ENCODE data around the gene PCBP3.
"Not testable (repeated sequence)": the region's sequence is repeated elsewhere in the genome, so short reads cannot be mapped to it uniquely, and the experiment has no call there.

PCBP3 gene

DNA sequence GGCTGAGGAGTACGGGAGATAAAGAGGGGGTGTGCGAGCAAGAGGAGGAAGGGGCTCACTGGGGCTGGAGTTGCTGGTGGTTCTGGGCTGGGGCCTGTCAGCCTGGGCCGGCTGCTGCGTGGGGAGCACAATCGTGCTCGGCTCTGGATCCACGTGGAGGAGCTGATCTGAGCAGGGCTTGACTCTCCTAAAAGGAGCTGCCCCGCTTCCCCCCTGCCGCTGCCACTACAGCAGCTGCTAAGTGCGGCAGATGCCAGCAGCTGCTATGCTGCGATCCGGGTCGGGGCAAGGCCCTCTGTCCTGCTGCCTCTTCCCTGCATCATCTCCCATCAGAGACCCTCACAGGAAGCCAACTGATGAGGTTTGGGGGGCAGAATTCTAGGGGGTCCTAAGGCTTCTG is 165.9 kb downstream of the PCBP3 start:
- Histone ChIP-seq H3K4me3 (replicated peaks; ENCODE audit: insufficient read depth, low read length) (no peak overlapping the region), H3K27ac (replicated peaks) (no peak overlapping the region), H3K27me3 (ENCODE audit: insufficient read depth, poor library complexity, severe bottlenecking) (no peaks in the 10 kb centered on the region)
- no peak for DNase-seq (ENCODE audit: low read depth in 1 of 2, low spot score in 1 of 2)
- no peak for TF ChIP-seq SPI1 (IDR thresholded peaks at IDR 0.05; ENCODE audit: borderline replicate concordance, low read depth)

DNA sequence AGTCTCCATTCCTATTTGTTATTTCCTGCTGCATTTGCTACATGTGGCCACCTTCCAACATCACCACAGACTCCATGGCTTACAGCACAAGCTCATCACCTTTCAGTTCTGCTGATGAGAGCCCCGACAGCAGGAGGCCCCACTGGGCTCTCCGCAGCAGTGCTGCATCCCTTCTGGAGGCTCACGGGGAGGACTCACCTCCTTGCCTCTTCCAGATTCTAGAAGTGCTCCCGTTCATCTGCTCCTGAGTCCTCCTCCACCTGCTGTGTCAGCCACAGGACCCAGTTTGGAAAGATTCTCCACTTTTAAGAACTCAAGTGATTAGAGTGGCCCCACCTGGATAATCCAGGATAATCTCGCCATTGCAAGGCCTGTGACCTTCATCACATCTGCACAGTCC is 167.6 kb downstream of the PCBP3 start:
- Histone ChIP-seq H3K4me3 (replicated peaks; ENCODE audit: insufficient read depth, low read length) (no peak overlapping the region), H3K27ac (replicated peaks) (no peak overlapping the region), H3K27me3 (ENCODE audit: insufficient read depth, poor library complexity, severe bottlenecking) (no peaks in the 10 kb centered on the region)
- TF ChIP-seq, protein P1, sequence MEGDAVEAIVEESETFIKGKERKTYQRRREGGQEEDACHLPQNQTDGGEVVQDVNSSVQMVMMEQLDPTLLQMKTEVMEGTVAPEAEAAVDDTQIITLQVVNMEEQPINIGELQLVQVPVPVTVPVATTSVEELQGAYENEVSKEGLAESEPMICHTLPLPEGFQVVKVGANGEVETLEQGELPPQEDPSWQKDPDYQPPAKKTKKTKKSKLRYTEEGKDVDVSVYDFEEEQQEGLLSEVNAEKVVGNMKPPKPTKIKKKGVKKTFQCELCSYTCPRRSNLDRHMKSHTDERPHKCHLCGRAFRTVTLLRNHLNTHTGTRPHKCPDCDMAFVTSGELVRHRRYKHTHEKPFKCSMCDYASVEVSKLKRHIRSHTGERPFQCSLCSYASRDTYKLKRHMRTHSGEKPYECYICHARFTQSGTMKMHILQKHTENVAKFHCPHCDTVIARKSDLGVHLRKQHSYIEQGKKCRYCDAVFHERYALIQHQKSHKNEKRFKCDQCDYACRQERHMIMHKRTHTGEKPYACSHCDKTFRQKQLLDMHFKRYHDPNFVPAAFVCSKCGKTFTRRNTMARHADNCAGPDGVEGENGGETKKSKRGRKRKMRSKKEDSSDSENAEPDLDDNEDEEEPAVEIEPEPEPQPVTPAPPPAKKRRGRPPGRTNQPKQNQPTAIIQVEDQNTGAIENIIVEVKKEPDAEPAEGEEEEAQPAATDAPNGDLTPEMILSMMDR (IDR thresholded peaks at IDR 0.05; ENCODE audit: insufficient read depth, low read length): no peak
- TF ChIP-seq SPI1 (IDR thresholded peaks at IDR 0.05; ENCODE audit: borderline replicate concordance, low read depth) (no peak), GABPA (IDR thresholded peaks at IDR 0.05; ENCODE audit: low read depth) (no peak), POLR2AphosphoS5 (IDR thresholded peaks at IDR 0.05; ENCODE audit: low read depth) (no peak)
- TF ChIP-seq, protein P2, sequence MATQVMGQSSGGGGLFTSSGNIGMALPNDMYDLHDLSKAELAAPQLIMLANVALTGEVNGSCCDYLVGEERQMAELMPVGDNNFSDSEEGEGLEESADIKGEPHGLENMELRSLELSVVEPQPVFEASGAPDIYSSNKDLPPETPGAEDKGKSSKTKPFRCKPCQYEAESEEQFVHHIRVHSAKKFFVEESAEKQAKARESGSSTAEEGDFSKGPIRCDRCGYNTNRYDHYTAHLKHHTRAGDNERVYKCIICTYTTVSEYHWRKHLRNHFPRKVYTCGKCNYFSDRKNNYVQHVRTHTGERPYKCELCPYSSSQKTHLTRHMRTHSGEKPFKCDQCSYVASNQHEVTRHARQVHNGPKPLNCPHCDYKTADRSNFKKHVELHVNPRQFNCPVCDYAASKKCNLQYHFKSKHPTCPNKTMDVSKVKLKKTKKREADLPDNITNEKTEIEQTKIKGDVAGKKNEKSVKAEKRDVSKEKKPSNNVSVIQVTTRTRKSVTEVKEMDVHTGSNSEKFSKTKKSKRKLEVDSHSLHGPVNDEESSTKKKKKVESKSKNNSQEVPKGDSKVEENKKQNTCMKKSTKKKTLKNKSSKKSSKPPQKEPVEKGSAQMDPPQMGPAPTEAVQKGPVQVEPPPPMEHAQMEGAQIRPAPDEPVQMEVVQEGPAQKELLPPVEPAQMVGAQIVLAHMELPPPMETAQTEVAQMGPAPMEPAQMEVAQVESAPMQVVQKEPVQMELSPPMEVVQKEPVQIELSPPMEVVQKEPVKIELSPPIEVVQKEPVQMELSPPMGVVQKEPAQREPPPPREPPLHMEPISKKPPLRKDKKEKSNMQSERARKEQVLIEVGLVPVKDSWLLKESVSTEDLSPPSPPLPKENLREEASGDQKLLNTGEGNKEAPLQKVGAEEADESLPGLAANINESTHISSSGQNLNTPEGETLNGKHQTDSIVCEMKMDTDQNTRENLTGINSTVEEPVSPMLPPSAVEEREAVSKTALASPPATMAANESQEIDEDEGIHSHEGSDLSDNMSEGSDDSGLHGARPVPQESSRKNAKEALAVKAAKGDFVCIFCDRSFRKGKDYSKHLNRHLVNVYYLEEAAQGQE (IDR thresholded peaks at IDR 0.05; ENCODE audit: insufficient replicate concordance, low read depth): no peak
- DNase-seq (ENCODE audit: low read depth in 1 of 2, low spot score in 1 of 2): no peak

- H3K27ac ChIP-seq (replicated peaks); H3K4me3 ChIP-seq (replicated peaks; ENCODE audit: insufficient read depth, low read length); DNase-seq (ENCODE audit: low read depth in 1 of 2, low spot score in 1 of 2); H3K27me3 ChIP-seq (ENCODE audit: insufficient read depth, poor library complexity, severe bottlenecking): not testable (repeated sequence)
Observed at GRCh38 chr21:45814210-45814940, 170.8 kb downstream of the PCBP3 start.

DNA sequence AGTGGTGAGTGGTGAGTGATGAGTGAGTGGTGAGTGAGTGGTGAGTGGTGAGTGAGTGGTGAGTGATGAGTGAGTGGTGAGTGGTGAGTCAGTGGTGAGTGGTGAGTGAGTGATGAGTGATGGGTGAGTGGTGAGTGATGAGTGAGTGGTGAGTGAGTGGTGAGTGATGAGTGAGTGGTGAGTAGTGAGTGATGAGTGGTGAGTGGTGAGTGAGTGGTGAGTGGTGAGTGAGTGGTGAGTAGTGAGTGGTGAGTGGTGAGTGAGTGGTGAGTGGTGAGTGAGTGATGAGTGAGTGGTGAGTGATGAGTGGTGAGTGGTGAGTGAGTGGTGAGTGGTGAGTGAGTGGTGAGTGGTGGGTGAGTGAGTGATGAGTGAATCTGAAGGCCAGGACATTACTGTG is 172.3 kb downstream of the PCBP3 start:
- H3K27me3 ChIP-seq (ENCODE audit: insufficient read depth, poor library complexity, severe bottlenecking); H3K27ac ChIP-seq (replicated peaks); DNase-seq (ENCODE audit: low read depth in 1 of 2, low spot score in 1 of 2); H3K4me3 ChIP-seq (replicated peaks; ENCODE audit: insufficient read depth, low read length): not testable (repeated sequence)

- TF ChIP-seq POLR2AphosphoS5 (IDR thresholded peaks at IDR 0.05; ENCODE audit: low read depth) (no peak), GABPA (IDR thresholded peaks at IDR 0.05; ENCODE audit: low read depth) (no peak), SPI1 (IDR thresholded peaks at IDR 0.05; ENCODE audit: borderline replicate concordance, low read depth) (no peak)
- TF ChIP-seq, protein P2 (IDR thresholded peaks at IDR 0.05; ENCODE audit: insufficient replicate concordance, low read depth): no peak
- TF ChIP-seq, protein P1 (IDR thresholded peaks at IDR 0.05; ENCODE audit: insufficient read depth, low read length): no peak
- H3K4me3 ChIP-seq (replicated peaks; ENCODE audit: insufficient read depth, low read length): no peak overlapping the region
- H3K27ac ChIP-seq (replicated peaks): peak overlapping the region; percentile 99
- DNase-seq (ENCODE audit: low read depth in 1 of 2, low spot score in 1 of 2): no peak
- no peaks in the 10 kb centered on the region for H3K27me3 ChIP-seq (ENCODE audit: insufficient read depth, poor library complexity, severe bottlenecking)
Observed at GRCh38 chr21:45816794-45817193, 173.3 kb downstream of the PCBP3 start.
